ENCODE measurements around the gene PIGQ.

PIGQ gene

DNA sequence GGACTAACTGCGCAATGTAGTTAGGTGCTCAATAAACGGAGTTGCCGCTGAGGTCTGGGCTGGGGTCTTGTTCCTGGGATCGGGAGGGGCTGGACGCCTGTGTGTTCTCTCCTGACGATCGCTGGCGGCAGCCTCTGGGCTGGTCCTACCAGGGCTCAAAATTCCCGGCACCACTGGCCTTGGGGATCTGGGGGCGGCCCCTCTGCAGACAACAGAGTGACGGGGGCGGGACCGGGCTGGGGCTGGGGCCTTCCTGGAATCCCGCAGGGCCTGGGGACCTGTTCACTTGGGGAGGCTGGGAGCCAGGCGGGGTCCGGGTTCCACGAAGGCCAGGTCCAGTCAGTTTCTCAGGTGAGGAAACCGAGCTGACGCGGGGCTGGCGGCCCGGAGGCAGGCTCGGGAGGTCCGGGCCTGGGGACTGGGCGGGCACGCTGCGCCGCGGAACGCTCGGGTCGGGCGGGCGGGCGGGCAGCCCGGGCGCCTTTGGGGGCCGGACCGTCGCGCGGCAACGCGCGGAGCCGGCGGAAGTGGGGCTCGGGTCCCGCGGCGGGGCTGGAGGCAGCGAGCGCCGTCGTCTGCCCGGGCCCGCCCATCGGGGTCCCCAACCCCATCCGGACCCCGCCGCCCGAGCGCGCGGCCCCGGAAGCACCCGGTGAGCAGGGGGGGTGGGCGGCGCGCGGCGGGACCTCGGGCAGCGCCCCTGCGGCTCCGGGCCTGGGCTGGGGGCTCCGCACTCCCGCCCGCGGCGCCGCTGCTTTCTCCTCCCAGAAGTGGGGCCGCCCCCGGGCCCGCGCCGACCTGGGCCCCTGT, at the start of gene PIGQ:
TSS of gene PIGQ (plus strand) at position 524 of the 810 bp plus-strand sequence. CDS start 4,107 bp downstream, outside the sequence.
- H3K27me3 ChIP-seq (ENCODE audit: control insufficient read depth in 2 of 2, insufficient read depth in 2 of 2, low read length in 2 of 2) = no peaks in the 10 kb centered on the region
- peaks cover 28 to 29% of the 10 kb centered on the region in 2 donors for H3K4me1 ChIP-seq (ENCODE audit: control insufficient read depth in 2 of 2, insufficient read depth in 2 of 2, low read length in 2 of 2)
- H3K27ac ChIP-seq (ENCODE audit: low read depth in 2 of 2, low read length in 2 of 2) = peak within 1 kb of the TSS in 1 of 2 donors; percentile 23

DNA sequence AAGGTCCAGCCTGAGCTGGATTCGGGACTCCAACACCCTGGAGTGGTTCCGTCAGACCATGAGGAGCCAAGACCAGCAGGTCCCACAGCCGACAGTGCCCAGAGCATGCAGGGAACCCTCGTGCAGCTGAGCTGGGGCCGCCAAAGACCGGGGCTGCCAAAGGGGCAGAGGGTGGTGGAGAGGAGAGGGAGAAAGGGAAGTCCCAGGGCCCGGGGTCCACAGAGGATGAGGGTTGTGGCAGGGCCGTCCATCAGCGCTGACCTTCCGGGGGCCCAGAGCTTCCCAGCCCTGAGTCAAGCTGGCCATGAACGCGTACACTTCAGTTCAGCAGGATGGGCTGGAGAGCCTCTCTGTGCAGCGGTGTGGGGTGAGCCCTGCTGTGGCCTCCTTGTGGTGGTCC, 48.9 kb upstream of the PIGQ start:
- Histone ChIP-seq H3K4me3 (ENCODE audit: low read length in 2 of 2) (no peak overlapping the region), H3K4me1 (ENCODE audit: control insufficient read depth in 2 of 2, insufficient read depth in 2 of 2, low read length in 2 of 2) (peaks cover 13 to 20% of the 10 kb centered on the region in 2 donors), H3K27ac (ENCODE audit: low read depth in 2 of 2, low read length in 2 of 2) (no peak overlapping the region), H3K27me3 (ENCODE audit: control insufficient read depth in 2 of 2, insufficient read depth in 2 of 2, low read length in 2 of 2) (no peaks in the 10 kb centered on the region), H3K36me3 (ENCODE audit: control insufficient read depth in 2 of 2, insufficient read depth in 2 of 2, low read length in 2 of 2) (peaks cover 7 to 17% of the 10 kb centered on the region in 2 donors), H3K9ac (ENCODE audit: low read depth in 1 of 2, low read length in 2 of 2) (no peak overlapping the region), H3K9me3 (ENCODE audit: control insufficient read depth in 2 of 2, low read length in 2 of 2) (no peaks in the 10 kb centered on the region)

More for the DNA sequence above, at the start of gene PIGQ:
- Histone ChIP-seq H3K9ac (ENCODE audit: low read depth in 1 of 2, low read length in 2 of 2) (peak within 1 kb of the TSS; percentile 63 to 75), H3K9me3 (ENCODE audit: control insufficient read depth in 2 of 2, low read length in 2 of 2) (no peaks in the 10 kb centered on the region), H3K36me3 (ENCODE audit: control insufficient read depth in 2 of 2, insufficient read depth in 2 of 2, low read length in 2 of 2) (peaks cover 0 to 2% of the 10 kb centered on the region in 2 donors), H3K4me3 (ENCODE audit: low read length in 2 of 2) (peak within 1 kb of the TSS; percentile 70 to 85)

DNA sequence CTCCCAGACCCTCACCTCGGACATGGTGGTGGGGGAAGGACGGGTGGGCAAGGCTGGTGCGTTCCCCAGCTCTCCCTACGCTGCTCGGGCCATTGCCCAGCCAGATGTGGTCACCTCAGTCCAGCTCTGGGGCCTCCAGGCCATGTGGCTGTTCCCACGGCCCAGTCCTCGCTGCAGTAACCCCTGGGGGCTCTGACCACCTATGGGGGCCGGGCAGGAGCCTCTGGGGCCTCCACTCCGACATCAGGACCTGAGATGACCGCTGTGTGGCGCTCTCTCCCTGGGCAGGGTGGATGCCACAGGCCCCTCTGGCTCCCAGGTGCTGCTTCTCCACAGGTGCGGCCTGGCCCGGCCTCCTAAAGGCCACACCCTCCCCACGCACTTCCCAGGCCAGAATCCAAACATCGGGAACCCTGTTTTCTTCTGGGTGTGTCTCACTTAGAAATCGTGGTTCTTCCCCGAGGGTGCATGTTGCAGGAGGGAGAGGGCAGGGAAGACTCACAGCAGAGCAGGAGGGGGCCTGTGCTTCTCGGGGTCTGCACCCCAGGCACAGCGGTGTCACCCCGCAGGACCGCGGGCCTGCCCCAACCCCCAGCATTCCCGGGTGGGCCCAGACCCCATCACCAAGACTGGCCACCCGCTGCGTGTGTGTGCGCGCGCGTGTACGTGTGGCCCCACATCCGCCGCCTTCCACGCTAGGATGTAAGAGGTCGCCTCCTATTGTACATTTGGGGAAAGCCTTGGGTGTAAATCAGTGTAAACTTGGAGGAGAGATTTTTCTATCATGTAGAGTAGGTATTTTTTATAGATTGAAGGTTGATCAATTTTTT, 48.2 kb upstream of the PIGQ start:
- H3K4me3 ChIP-seq (ENCODE audit: low read length in 2 of 2) = no peak overlapping the region
- H3K9ac ChIP-seq (ENCODE audit: low read depth in 1 of 2, low read length in 2 of 2) = peak overlapping the region in 1 of 2 donors; percentile 19
- no peak overlapping the region for H3K27ac ChIP-seq (ENCODE audit: low read depth in 2 of 2, low read length in 2 of 2)
- H3K9me3 ChIP-seq (ENCODE audit: control insufficient read depth in 2 of 2, low read length in 2 of 2) = no peaks in the 10 kb centered on the region
- no peaks in the 10 kb centered on the region for H3K27me3 ChIP-seq (ENCODE audit: control insufficient read depth in 2 of 2, insufficient read depth in 2 of 2, low read length in 2 of 2)
- peaks cover 20 to 28% of the 10 kb centered on the region in 2 donors for H3K4me1 ChIP-seq (ENCODE audit: control insufficient read depth in 2 of 2, insufficient read depth in 2 of 2, low read length in 2 of 2)
- peaks cover 7 to 17% of the 10 kb centered on the region in 2 donors for H3K36me3 ChIP-seq (ENCODE audit: control insufficient read depth in 2 of 2, insufficient read depth in 2 of 2, low read length in 2 of 2)

DNA sequence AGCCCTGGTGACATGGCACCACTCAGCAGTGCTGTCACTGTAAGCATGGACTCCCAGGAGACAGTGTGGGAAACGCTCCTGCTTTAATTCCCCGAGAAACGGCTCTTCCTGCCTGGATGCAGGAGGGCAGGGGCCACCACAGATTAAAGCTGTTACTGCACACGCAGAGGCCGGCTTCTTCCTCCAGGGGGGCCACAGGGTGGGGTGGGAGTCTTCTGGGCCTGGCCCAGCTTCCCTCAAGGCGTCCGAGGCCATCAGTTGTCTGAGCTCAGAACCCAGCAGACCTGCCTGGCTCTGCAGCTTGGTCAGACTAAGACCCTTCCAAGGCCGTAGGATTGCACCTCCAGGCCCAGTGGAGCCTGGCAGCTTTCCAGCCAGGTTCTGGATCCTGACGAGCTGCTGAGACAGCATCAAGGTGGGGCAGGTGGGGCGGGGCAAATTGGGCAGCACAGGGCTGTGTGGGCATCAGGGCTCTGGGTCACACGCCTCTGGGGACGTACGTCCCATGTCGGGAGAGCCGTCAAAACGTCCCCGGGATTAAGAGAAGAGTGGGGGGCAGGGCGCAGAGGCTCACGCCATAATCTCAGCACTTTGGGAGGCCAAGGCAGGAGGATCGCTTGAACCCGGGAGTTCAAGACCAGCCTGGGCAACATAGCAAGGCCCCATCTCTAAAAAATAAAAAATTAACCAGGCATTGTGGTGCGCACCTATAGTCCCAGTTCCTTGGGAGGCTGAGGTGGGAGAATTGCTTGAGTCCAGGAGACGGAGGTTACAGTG, 47.3 kb upstream of the PIGQ start:
- Histone ChIP-seq H3K9me3 (ENCODE audit: control insufficient read depth in 2 of 2, low read length in 2 of 2) (no peaks in the 10 kb centered on the region), H3K4me1 (ENCODE audit: control insufficient read depth in 2 of 2, insufficient read depth in 2 of 2, low read length in 2 of 2) (peaks cover 23 to 31% of the 10 kb centered on the region in 2 donors), H3K36me3 (ENCODE audit: control insufficient read depth in 2 of 2, insufficient read depth in 2 of 2, low read length in 2 of 2) (peaks cover 7 to 15% of the 10 kb centered on the region in 2 donors), H3K27me3 (ENCODE audit: control insufficient read depth in 2 of 2, insufficient read depth in 2 of 2, low read length in 2 of 2) (no peaks in the 10 kb centered on the region), H3K9ac (ENCODE audit: low read depth in 1 of 2, low read length in 2 of 2) (no peak overlapping the region), H3K4me3 (ENCODE audit: low read length in 2 of 2) (no peak overlapping the region), H3K27ac (ENCODE audit: low read depth in 2 of 2, low read length in 2 of 2) (no peak overlapping the region)

DNA sequence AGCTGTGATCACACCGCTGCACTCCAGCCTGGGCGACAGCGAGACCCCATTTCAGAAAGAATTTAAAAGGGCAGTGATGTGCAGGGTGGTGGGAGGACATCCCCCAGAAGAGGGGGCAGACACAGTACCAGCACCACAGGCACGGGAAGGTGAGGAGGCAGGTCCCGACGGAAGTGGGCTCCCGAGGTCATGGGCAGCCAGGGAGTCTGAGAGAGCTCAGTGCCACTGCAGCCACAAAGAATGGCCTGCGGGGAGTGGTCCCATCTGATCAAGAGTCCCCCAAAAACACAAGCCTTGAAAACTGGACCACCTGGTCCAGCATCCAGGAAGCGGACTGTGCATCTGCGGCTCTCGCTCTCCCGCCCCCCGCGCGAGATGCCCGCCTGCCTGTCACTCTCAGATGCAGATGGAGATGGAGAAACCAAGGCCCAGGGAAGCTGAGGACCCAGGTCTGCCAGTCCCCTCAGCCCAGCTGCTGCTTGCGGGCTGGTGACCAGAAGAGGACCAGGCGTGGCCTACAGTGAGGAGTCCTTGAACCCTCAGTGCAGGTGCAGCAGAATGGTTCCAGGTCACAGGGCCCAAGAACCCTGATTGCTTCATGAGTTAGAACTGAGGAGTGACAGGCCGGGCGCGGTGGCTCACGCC, 46.5 kb upstream of the PIGQ start:
- peaks cover 23 to 31% of the 10 kb centered on the region in 2 donors for H3K4me1 ChIP-seq (ENCODE audit: control insufficient read depth in 2 of 2, insufficient read depth in 2 of 2, low read length in 2 of 2)
- H3K27ac ChIP-seq (ENCODE audit: low read depth in 2 of 2, low read length in 2 of 2) = no peak overlapping the region
- no peak overlapping the region for H3K4me3 ChIP-seq (ENCODE audit: low read length in 2 of 2)
- no peak overlapping the region for H3K9ac ChIP-seq (ENCODE audit: low read depth in 1 of 2, low read length in 2 of 2)
- H3K27me3 ChIP-seq (ENCODE audit: control insufficient read depth in 2 of 2, insufficient read depth in 2 of 2, low read length in 2 of 2) = no peaks in the 10 kb centered on the region
- no peaks in the 10 kb centered on the region for H3K9me3 ChIP-seq (ENCODE audit: control insufficient read depth in 2 of 2, low read length in 2 of 2)
- H3K36me3 ChIP-seq (ENCODE audit: control insufficient read depth in 2 of 2, insufficient read depth in 2 of 2, low read length in 2 of 2) = peaks cover 7 to 15% of the 10 kb centered on the region in 2 donors

DNA sequence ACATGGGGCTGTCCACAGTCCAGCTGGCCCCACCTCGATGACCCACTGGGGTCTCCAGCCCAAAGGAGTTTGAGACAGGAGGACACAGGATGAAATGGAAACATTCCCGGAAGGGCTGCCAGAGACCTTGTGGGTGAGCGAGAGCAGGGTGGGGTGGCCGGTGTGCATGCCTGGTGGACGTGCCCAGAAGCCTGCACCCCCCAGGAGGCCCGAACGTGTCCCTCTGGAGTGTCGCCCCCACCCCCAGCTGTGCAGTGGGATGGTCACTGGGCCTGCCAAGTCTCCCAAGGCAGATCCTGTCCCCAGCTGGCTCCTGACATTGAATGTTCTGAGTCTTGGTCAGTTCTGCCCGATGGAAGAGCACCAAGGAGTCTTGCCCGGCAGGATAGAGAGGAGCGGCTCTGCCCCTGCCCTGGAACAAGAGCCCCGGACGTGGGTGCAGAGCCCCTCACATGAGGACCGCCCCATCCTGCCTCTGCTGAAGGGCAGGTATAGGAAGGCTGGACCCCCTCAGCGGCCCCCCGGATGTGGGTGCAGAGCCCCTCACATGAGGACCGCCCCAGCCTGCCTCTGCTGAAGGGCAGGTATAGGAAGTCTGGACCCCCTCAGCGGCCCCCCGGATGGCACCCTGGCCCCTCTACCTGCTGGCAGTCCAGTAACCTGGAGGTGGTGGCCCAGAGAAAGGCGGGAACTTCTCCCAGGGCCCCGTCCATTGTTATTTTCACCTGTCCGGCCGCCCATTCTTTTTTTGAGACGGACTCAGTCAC, 45.3 kb upstream of the PIGQ start:
- Histone ChIP-seq H3K9me3 (ENCODE audit: control insufficient read depth in 2 of 2, low read length in 2 of 2) (no peaks in the 10 kb centered on the region), H3K4me1 (ENCODE audit: control insufficient read depth in 2 of 2, insufficient read depth in 2 of 2, low read length in 2 of 2) (peaks cover 31 to 39% of the 10 kb centered on the region in 2 donors), H3K27ac (ENCODE audit: low read depth in 2 of 2, low read length in 2 of 2) (no peak overlapping the region)

DNA sequence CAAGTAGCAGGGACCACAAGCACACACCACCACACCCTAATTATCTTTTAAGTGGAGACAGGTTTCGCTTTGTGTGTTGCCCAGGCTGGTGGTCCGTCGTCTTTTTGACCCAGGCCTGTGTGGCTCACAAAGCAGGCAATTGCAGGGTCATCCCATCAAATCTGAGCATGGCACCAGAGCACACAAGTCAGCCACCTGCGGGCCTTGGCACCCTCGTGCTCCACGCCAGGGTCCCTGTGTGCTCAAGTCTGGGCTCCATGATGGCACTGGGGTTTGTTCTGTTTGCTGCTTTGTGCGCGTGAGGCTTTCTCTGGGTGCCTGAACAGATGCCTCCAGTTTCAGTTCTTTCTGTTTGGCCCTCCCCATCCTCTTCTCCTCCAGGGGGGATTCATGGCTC, 44.6 kb upstream of the PIGQ start:
- H3K4me3 ChIP-seq (ENCODE audit: low read length in 2 of 2) = no peak overlapping the region
- H3K9ac ChIP-seq (ENCODE audit: low read depth in 1 of 2, low read length in 2 of 2) = no peak overlapping the region
- H3K4me1 ChIP-seq (ENCODE audit: control insufficient read depth in 2 of 2, insufficient read depth in 2 of 2, low read length in 2 of 2) = peaks cover 37 to 45% of the 10 kb centered on the region in 2 donors
- no peaks in the 10 kb centered on the region for H3K27me3 ChIP-seq (ENCODE audit: control insufficient read depth in 2 of 2, insufficient read depth in 2 of 2, low read length in 2 of 2)
- H3K27ac ChIP-seq (ENCODE audit: low read depth in 2 of 2, low read length in 2 of 2) = peak overlapping the region in 1 of 2 donors; percentile 48
- no peaks in the 10 kb centered on the region for H3K9me3 ChIP-seq (ENCODE audit: control insufficient read depth in 2 of 2, low read length in 2 of 2)
- H3K36me3 ChIP-seq (ENCODE audit: control insufficient read depth in 2 of 2, insufficient read depth in 2 of 2, low read length in 2 of 2) = peaks cover 3 to 14% of the 10 kb centered on the region in 2 donors

More for the DNA sequence above, 45.3 kb upstream of the PIGQ start:
- Histone ChIP-seq H3K36me3 (ENCODE audit: control insufficient read depth in 2 of 2, insufficient read depth in 2 of 2, low read length in 2 of 2) (peaks cover 5 to 15% of the 10 kb centered on the region in 2 donors), H3K27me3 (ENCODE audit: control insufficient read depth in 2 of 2, insufficient read depth in 2 of 2, low read length in 2 of 2) (no peaks in the 10 kb centered on the region), H3K9ac (ENCODE audit: low read depth in 1 of 2, low read length in 2 of 2) (no peak overlapping the region), H3K4me3 (ENCODE audit: low read length in 2 of 2) (no peak overlapping the region)

DNA sequence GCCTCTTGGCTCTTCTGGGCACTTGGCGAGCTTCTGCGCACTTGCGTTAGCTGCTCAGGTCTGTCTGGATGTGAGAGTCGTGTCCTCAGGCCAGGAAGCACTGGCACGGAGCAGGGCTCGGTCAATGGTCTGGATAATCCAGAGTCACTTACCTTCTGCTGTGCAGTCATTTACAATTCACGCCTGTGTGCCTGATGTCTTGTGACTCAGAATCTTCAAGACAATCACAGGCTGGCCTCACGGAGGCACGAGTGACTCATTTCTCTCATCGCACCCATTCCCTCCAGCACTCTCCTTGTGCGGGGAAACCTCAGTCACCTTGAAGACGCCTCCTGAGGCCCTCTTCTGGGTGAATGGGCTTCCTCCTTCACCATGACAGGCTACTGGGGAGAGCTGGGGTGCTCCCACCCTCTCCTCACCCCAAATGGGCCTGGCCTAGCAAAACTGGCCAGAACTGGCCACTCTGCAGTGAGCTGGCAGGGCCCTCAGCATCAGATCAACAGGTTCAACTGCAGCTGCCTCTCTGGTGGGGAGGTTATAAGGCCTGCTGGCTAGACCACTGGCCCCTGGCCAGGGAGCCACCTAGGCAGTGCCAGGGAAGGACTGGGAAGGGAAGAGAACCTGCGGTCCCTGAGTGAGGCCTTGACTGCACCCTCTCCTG, 44.1 kb upstream of the PIGQ start:
- peak overlapping the region; percentile 15 to 83 for H3K9ac ChIP-seq (ENCODE audit: low read depth in 1 of 2, low read length in 2 of 2)
- H3K27ac ChIP-seq (ENCODE audit: low read depth in 2 of 2, low read length in 2 of 2) = peak overlapping the region; percentile 29 to 48
- no peaks in the 10 kb centered on the region for H3K27me3 ChIP-seq (ENCODE audit: control insufficient read depth in 2 of 2, insufficient read depth in 2 of 2, low read length in 2 of 2)
- peaks cover 0 to 9% of the 10 kb centered on the region in 2 donors for H3K36me3 ChIP-seq (ENCODE audit: control insufficient read depth in 2 of 2, insufficient read depth in 2 of 2, low read length in 2 of 2)
- peaks cover 42 to 51% of the 10 kb centered on the region in 2 donors for H3K4me1 ChIP-seq (ENCODE audit: control insufficient read depth in 2 of 2, insufficient read depth in 2 of 2, low read length in 2 of 2)
- H3K4me3 ChIP-seq (ENCODE audit: low read length in 2 of 2) = peak overlapping the region; percentile 70 to 86
- H3K9me3 ChIP-seq (ENCODE audit: control insufficient read depth in 2 of 2, low read length in 2 of 2) = no peaks in the 10 kb centered on the region
